Head of caudate nucleus (tissue), 42 donors: ENCODE results near the gene PHLDB3.

ENCODE experiments used
- DNase-seq, 42 donors: peaks; one replicate each; pipeline versions ENCODE4 v3.0.0 to v3.0.0-alpha.2; 2020 to 2021; ENCODE audit warnings: mixed read lengths in 7 of 42
- intact Hi-C: fragments of 100-400 bp; cut with DNase I; formaldehyde crosslinking; loops from one replicate; pipeline ENCODE4 v1.15.0; 2022

PHLDB3 gene

GRCh38 chr19:43433358-43433673 lies 71.2 kb downstream of the PHLDB3 start:
- intact Hi-C loops, result no loop called here
- DNase-seq, result no peak

GRCh38 chr19:43430976-43431375 lies 73.6 kb downstream of the PHLDB3 start:
- intact Hi-C loops, result no loop called here
- no peak for DNase-seq

- intact Hi-C loops, result no loop called here
- no peak for DNase-seq
Observed at GRCh38 chr19:43430142-43430710, 74.3 kb downstream of the PHLDB3 start.

- intact Hi-C loops, result no loop called here
- no peak for DNase-seq
Observed at GRCh38 chr19:43429395-43429794, 75.2 kb downstream of the PHLDB3 start.

GRCh38 chr19:43425567-43426392 lies 78.8 kb downstream of the PHLDB3 start:
- peak in 7 of 42 donors; percentile 7 to 67 (median 22) for DNase-seq
- intact Hi-C loops, result no loop called here
